Activated CD4-positive, alpha-beta T cell treated with anti-CD3 and anti-CD28 coated beads, Interleukin-2, amount 50 U/mL, for 1 hour (primary cell): ENCODE data around the gene INPP5A.

Experiments used
- DNase-seq: peaks from one replicate; pipeline ENCODE4 v3.0.0-alpha.2; 2020

The INPP5A gene

DNA sequence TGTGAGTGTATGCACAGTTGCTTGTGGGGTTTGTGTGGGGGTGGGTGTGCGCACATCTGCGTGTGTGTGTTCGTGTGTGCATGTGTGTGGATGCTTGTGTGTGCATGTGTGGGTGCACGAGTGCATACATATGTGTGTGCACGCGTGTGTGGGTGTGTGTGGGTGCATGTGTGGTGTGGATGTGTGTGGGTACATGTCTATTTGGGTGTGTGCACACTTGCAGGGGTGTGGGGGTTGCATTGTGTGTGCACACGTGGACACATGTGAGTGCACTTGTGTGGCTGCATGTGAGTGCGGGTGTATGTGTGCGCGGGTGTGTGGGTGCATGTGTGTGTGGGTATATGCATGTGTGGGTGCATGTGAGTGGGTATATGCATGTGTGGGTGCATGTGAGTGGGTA lies 174.7 kb downstream of the INPP5A start:
- DNase-seq: no peak

- DNase-seq: no peak
Measured at GRCh38 chr10:132712743-132713142, 175.2 kb downstream of the INPP5A start.

DNA sequence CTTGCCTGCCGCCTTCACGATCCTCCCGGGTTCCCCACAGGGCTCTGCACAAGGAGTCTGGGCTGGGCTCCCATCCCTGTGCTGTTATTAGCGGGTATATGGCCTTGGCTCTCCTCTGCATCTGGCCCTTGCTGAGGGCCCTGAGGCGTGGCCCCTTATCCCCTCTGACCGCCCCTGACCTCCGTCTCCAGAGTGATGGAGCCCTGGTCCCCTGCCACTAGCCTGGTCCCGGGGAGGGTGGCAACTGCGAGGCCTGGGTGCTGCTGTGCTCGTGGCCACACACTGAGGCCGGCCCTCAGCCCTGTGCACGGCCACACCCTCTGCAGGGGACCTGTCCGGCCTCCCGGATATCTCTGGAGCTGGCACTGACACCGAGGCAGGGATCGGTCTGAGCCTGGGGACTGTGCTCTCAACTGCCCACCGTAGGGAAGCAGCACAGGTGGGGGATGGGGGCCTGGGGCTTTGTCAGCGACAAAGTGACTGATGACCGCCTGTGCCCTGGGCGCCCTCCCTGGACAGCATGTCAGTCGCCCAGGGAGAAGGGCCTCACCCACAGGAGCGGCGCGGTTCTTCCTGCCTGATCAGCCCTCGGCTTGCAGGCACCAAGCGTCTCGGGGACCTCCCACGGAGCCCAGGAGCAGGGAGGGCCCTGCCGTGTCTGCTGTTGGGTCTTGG lies 176.0 kb downstream of the INPP5A start:
- no peak for DNase-seq

DNA sequence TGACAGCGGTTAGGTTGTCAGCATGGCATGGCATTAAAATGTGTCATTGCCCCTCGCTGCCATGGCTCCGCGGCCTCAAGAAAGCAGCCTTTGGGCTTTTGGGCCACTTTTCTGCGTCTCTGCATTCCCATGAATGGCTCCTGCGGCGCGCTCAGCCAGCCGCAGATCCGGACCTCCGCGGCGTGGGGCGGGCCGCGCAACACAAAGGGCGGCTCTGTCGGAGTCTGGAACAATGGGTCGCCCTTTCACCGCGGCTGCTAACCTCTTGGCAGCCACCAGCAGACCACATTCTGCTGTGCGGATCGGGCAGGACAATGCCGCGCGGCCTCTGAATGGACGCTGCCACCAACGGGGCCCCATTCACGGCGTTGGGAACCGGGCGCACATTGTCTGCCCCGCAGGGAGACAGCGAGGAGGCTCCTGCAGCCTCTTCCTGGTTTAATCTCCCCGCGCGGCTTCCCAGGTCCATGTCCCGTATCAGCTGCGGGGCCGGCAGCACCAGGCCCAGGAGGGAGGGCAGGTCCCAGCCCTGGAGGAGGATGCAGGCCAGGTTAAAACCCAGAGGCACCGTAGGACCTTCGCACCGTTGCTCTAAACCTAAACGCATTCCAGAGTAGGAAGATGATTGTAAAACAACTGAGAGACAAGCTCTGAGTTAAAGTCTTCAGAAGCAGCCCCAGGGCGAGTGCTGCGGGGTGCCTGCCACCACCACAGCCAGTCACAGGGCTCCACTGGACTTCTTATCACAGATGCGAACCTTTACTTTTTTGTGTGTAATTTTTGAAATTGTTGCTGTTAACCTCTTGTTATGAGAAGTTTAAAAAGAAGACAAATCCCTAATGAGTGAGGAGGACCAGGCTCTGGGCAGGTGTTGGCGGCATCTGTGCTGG lies 176.8 kb downstream of the INPP5A start:
- no peak for DNase-seq

GRCh38 chr10:132714986-132715775 lies 177.6 kb downstream of the INPP5A start:
- no peak for DNase-seq

DNA sequence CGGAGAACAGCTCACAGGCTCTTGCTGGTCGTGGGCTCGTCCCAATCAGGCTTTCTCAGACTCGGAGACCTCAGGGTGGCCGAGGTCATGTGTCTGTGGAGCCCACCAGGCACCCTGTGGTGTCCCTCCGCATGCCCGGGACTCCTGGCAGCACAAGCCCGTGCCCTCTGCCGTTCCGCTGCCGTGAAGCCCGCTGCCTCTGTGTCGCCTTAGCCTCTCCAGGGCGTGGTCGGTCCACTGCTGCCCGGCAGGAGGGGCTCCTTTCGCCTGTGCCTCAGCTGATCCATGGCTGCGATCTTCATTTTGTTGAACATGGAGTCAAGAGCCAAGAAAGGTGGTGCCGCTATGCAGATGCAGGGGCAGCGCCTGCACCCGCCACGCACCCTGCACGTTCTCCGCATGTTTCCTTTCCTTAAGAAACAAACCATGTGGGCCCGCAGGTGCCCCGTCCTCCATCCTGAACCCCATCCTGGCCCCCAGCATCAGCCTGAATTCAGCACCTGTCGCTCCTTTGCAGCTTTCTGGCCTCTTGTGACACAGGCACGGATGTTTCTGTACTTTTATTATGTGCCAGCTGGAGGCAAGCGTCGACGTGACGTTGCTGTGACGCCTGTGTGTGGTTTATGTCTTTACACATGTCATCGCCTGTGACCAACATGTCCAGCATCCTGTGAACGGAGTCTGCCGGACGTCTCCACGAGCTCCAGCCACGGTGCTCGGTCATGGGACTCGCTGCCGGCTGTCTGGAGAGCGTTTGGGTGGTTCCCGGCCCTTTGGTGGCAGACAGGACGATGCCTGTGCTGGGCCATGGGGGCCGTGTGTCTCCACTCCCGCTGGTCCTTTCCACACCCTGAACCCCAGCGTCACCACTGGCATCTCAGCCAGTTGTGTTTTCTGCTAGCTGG lies 178.4 kb downstream of the INPP5A start:
- no peak for DNase-seq

GRCh38 chr10:132716691-132717490 lies 179.3 kb downstream of the INPP5A start:
- DNase-seq: no peak

DNA sequence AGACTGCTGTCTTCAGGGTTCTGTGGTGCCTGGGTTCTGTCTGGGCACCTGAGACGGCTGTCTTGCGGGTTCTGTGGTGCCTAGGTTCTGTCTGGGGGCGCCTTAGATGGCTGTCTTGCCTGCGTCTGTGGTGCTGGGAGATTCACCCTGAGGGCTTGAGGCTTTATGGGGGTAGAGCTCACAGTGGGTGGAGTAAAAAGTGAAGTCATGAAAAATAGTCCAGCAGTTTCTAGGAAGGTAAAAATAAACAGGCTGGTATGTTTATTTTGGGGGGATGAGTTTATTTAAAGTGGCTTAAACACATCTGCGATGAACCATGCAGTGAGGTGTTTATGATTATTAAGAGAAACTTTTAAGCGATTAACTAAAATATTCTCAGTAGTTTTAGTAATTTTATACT lies 184.1 kb downstream of the INPP5A start:
- DNase-seq: no peak

GRCh38 chr10:132722394-132723329 lies 185.1 kb downstream of the INPP5A start:
- DNase-seq: no peak

DNA sequence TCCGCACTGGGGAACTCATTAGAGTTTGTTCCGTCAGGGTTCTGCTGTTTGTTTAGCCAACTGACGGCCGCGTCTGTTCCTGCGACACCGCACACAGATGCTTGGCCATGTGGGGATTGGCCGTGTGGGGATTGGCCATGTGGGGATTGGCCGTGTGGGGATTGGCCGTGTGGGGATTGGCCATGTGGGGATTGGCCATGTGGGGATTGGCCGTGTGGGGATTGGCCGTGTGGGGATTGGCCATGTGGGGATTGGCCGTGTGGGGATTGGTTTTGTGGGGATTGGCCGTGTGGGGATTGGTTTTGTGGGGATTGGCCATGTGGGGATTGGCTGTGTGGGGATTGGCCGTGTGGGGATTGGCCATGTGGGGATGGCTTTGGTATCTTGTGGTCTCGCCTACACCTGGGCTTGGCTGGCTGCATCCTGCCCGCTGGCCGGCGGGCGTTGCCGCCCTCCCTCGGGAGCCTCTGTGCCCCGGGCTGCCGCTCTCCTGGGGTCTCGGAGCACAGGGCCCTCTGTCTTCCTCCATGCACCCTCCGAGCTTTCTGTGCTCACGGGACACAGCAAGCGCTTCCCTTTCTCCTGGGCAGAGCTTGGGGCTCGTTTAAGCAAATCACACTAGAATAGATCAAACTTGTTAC lies 185.9 kb downstream of the INPP5A start:
- no peak for DNase-seq

DNA sequence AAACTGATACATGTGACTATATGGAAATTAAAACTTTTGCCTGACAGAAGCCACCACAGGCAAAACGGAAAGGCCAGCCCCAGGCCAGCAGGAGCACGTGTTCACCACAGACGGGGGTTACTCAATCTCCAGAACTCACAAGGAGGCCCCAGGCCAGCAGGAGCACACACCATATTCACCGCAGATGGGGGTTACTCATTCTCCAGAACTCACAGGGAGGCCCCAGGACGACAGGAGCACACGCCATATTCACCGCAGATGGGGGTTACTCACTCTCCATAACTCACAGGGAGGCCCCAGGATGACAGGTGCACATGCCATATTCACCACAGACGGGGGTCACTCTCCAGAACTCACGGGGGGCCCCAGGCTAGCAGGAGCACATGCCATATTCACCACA lies 186.9 kb downstream of the INPP5A start:
- DNase-seq: no peak

DNA sequence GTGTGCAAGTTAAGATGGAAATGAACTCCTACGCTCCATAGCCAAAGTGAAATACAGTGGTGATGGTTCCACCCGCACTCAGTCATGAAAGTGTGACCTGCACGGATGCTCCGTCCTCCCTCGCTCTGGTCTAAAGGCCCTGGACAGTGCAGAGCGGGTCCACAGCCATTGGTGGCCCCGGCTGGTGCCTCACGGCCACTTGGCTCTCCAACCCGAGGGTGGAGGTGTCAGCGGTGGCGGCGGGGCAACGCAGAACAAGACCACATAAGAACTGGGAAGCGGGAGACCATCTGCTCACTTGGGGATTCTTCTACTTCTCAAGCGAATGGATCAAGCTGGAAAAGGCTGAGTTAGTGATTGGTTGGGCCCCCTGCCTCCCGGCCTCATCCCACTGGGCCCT lies 187.6 kb downstream of the INPP5A start:
- DNase-seq: no peak

GRCh38 chr10:132726194-132726593 lies 188.6 kb downstream of the INPP5A start:
- DNase-seq: no peak

- DNase-seq: no peak
Measured at GRCh38 chr10:132726951-132727350, 189.4 kb downstream of the INPP5A start.

- no peak for DNase-seq
Measured at GRCh38 chr10:132727411-132727810, 189.8 kb downstream of the INPP5A start.

GRCh38 chr10:132728321-132728720 lies 190.7 kb downstream of the INPP5A start:
- DNase-seq: no peak

GRCh38 chr10:132728741-132729140 lies 191.2 kb downstream of the INPP5A start:
- DNase-seq: no peak

DNA sequence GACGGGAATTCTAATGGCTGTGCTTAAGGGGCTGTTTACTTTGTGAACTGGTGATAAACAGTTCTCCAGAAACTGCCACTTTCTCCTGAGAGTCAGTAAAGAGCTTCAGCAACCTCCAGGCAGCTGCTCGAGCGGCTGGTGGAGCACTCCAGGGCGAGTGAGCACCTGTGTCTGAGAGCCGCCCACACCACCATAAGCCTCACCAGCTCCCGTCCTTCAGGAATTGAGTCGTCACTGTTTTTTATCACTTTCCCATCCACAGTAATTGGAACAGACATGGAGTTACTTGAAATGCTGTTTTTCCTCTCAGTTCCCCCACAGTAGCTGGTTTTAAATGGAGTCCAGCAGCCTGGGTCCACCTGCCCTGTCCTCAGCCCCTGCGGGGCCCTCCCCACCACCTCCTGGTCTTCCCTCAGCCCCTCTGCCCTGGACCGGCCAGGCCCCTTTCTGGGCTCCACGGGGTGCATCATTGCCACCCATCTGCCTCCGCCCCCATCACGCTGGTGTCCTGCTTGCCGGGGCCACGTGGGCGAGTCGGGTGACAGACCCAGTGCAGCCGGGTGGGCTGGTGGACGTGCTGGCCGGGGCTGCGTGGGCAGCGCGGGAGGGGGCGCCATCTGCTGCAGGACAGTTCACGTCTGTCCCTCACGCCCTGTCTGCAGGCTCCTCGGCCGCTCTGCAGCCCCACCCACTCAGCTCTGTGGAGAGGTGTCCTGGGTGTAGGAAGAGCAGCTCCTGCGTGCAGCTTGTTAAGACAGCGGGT lies 192.4 kb downstream of the INPP5A start:
- no peak for DNase-seq

DNA sequence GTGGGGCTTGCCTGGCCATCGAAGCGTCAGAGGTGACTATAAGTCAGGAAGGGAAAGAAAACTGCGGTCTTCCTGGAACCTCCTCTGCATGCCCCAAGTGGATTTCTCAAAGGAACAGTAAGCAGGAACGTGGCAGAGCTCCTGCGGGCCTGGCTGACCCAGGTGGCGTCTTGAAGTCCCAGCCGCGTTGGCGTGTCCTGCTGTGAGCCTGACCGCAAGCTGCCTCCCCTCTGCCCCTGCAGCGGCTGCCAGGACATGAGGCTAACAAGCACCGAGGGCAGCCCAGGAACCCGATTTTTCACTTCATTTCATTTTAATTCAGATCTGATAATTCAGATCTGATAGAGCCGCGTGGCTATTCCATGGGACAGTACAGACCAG lies 193.0 kb downstream of the INPP5A start:
- DNase-seq: no peak
